SU-DHL-6 (cell line): ENCODE measurements around the gene ZNF24.

ENCODE experiments used
- H2AFZ ChIP-seq: fragments of 200-600 bp; sonication (generic); 2 replicates; pipeline ENCODE4 v1.6.1; 2014; ENCODE audit warnings: low read depth, mild to moderate bottlenecking, moderate library complexity, mixed read lengths, antibody characterized with exemption, low read length; ENCODE audit not compliant: severe bottlenecking
- H3F3A ChIP-seq: fragments of 200-600 bp; shearing (Covaris generic); 2 replicates; pipeline ENCODE4 v1.6.0; 2016; ENCODE audit warnings: antibody characterized with exemption, mild to moderate bottlenecking; ENCODE audit not compliant: insufficient read depth
- H3K27ac ChIP-seq: fragments of 200-600 bp; sonication (generic); 2 replicates; pipeline ENCODE4 v1.5.1; 2016; ENCODE audit warnings: low read depth, mild to moderate bottlenecking, low read length, moderate library complexity, mixed read lengths
- H3K27me3 ChIP-seq: fragments of 200-600 bp; sonication (generic), shearing (Covaris generic); 2 replicates; pipeline ENCODE4 v1.6.0; 2014; ENCODE audit warnings: mild to moderate bottlenecking, low read length
- H3K36me3 ChIP-seq: fragments of 200-600 bp; sonication (generic); 2 replicates; pipeline ENCODE4 v1.6.1; 2014; ENCODE audit warnings: mild to moderate bottlenecking, low read length, mixed read lengths
- H3K4me2 ChIP-seq: fragments of 300-600, 200-600 bp; shearing (Covaris generic), sonication (generic); 2 replicates; pipeline ENCODE4 v1.6.0; 2014; ENCODE audit warnings: low read length, low read depth, mild to moderate bottlenecking; ENCODE audit not compliant: poor library complexity, severe bottlenecking
- H3K4me3 ChIP-seq: fragments of 200-600 bp; sonication (generic); 2 replicates; pipeline ENCODE4 v1.5.1; 2014; ENCODE audit warnings: antibody characterized with exemption, low read length, mild to moderate bottlenecking, mixed read lengths; ENCODE audit not compliant: insufficient read depth, poor library complexity, severe bottlenecking
- H3K79me2 ChIP-seq: fragments of 200-600 bp; sonication (generic); 2 replicates; pipeline ENCODE4 v1.6.1; 2014; ENCODE audit warnings: mild to moderate bottlenecking, low read length, moderate library complexity; ENCODE audit not compliant: insufficient read depth
- H3K9ac ChIP-seq: fragments of 200-600 bp; sonication (generic); 2 replicates; pipeline ENCODE4 v1.7.0; 2014; ENCODE audit warnings: mild to moderate bottlenecking, low read length
- H3K9me2 ChIP-seq: fragments of 200-600 bp; sonication (generic); replicated peaks from 2 replicates; pipeline ENCODE4 v1.6.1; 2014; ENCODE audit warnings: low read length; ENCODE audit not compliant: insufficient read depth
- H3K9me3 ChIP-seq: fragments of 200-600 bp; sonication (generic); 2 replicates; pipeline ENCODE4 v1.6.1; 2014; ENCODE audit warnings: low read length, mixed read lengths; ENCODE audit not compliant: insufficient read depth
- H4K20me1 ChIP-seq: fragments of 200-600 bp; sonication (generic); 2 replicates; pipeline ENCODE4 v1.6.1; 2014; ENCODE audit warnings: low read depth, mild to moderate bottlenecking, antibody characterized with exemption, low read length, moderate library complexity, mixed read lengths
- EZH2phosphoT487 ChIP-seq: fragments of 200-600 bp; sonication (generic), shearing (Covaris generic); conservative IDR thresholded peaks from 2 replicates; pipeline ENCODE4 v1.6.1; 2018; ENCODE audit warnings: mild to moderate bottlenecking, antibody characterized with exemption, low read length, moderate library complexity, mixed read lengths
- TF ChIP-seq, protein P1 (sequence below): fragments of 200-600 bp; sonication (generic); IDR thresholded peaks from one replicate; pipeline ENCODE4 v1.5.1; 2017; ENCODE audit warnings: antibody characterized with exemption, mild to moderate bottlenecking, low read length, moderate library complexity; ENCODE audit not compliant: insufficient read depth, poor library complexity, severe bottlenecking

Gene ZNF24

DNA sequence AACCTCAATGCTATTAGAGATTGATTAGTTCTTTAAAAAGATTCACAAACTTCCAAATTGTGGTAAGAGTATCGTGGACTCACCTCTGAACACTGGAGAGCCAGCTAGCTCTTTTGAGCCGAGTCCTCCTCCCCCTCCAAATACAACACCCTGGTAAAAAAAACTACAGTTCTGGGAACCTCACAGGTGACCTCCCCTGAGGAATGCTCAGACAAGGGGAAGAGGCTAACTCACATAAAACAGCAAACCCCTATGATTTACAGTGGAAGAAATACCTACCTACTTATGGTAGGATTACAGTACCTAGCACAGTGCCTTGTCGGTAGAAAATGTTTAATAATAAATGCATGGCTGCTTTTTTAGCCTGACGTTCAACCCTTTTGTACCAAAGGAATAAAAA, 8.4 kb downstream of the ZNF24 start:
- H2AFZ ChIP-seq: no peak overlapping the region
- TF ChIP-seq, protein P1, sequence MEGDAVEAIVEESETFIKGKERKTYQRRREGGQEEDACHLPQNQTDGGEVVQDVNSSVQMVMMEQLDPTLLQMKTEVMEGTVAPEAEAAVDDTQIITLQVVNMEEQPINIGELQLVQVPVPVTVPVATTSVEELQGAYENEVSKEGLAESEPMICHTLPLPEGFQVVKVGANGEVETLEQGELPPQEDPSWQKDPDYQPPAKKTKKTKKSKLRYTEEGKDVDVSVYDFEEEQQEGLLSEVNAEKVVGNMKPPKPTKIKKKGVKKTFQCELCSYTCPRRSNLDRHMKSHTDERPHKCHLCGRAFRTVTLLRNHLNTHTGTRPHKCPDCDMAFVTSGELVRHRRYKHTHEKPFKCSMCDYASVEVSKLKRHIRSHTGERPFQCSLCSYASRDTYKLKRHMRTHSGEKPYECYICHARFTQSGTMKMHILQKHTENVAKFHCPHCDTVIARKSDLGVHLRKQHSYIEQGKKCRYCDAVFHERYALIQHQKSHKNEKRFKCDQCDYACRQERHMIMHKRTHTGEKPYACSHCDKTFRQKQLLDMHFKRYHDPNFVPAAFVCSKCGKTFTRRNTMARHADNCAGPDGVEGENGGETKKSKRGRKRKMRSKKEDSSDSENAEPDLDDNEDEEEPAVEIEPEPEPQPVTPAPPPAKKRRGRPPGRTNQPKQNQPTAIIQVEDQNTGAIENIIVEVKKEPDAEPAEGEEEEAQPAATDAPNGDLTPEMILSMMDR: no peak
- no peak for TF ChIP-seq EZH2phosphoT487
- no peaks in the 10 kb centered on the region for H3K9me2 ChIP-seq
- H3K4me2 ChIP-seq: no peak overlapping the region
- no peak overlapping the region for H3K4me3 ChIP-seq
- no peak overlapping the region for H3K27ac ChIP-seq
- no peaks in the 10 kb centered on the region for H3K27me3 ChIP-seq
- no peaks in the 10 kb centered on the region for H3K9me3 ChIP-seq
- H3K79me2 ChIP-seq: peaks cover 27% of the 10 kb centered on the region
- peaks cover 34% of the 10 kb centered on the region for H4K20me1 ChIP-seq
- peaks cover 87% of the 10 kb centered on the region for H3K36me3 ChIP-seq
- H3K9ac ChIP-seq: no peak overlapping the region
- H3F3A ChIP-seq: no peaks in the 10 kb centered on the region; the same call in 1 of the 2 replicates

DNA sequence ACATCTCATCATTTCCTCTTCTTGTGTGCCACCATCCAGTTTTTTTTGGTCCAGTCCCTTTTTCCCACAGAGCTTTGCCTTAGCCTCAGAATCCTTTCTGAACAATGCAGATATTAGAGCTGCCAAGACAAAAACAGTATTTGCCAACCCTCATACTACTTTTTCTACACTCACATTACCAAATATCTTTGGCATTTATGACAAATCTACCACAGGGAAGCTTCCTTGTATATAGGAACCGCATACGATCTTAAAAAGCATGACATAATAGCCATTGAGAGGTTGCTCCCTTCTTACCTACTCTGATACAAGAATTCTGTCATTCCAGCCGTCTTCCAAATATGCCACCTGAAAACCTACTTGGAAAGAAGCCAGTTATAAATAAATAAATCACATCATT, 9.4 kb downstream of the ZNF24 start:
- Histone ChIP-seq H4K20me1 (peaks cover 25% of the 10 kb centered on the region), H3F3A (no peaks in the 10 kb centered on the region; the same call in 1 of the 2 replicates), H3K36me3 (peaks cover 76% of the 10 kb centered on the region), H3K9me2 (no peaks in the 10 kb centered on the region), H3K9ac (no peak overlapping the region), H3K27ac (no peak overlapping the region), H3K79me2 (peaks cover 17% of the 10 kb centered on the region), H3K4me2 (no peak overlapping the region), H2AFZ (no peak overlapping the region), H3K4me3 (no peak overlapping the region), H3K27me3 (no peaks in the 10 kb centered on the region), H3K9me3 (no peaks in the 10 kb centered on the region)
- TF ChIP-seq, protein P1: no peak
- TF ChIP-seq EZH2phosphoT487: no peak

DNA sequence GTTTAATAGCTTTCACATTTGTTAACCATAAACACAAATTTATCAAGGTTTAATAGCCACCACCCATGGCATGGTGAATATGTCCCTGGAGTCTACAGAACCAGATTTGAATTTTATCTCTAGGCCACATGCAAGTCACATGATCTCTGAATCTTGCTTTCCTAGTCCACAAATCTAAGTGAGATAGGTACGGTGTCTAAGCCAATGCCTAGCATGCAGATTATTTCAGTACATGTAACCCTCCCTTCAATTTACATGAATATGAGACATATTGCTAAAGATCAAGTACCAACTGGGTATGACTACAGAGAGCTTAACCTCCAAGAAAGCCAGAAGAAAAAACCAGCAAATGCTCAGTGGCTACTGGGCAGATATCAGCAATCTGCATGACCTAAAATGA, 10.0 kb downstream of the ZNF24 start:
- Histone ChIP-seq H3K27ac (no peak overlapping the region), H3K36me3 (peaks cover 70% of the 10 kb centered on the region), H4K20me1 (peaks cover 20% of the 10 kb centered on the region), H3K9me3 (no peaks in the 10 kb centered on the region), H3K4me2 (no peak overlapping the region), H2AFZ (no peak overlapping the region), H3K27me3 (no peaks in the 10 kb centered on the region), H3K4me3 (no peak overlapping the region), H3K9ac (no peak overlapping the region), H3K79me2 (peaks cover 12% of the 10 kb centered on the region; the same call in 1 of the 2 replicates), H3K9me2 (no peaks in the 10 kb centered on the region), H3F3A (no peaks in the 10 kb centered on the region; the same call in 1 of the 2 replicates)
- TF ChIP-seq EZH2phosphoT487: no peak
- TF ChIP-seq, protein P1: no peak
